Measurements from ENCODE around the gene CARM1.

DNA sequence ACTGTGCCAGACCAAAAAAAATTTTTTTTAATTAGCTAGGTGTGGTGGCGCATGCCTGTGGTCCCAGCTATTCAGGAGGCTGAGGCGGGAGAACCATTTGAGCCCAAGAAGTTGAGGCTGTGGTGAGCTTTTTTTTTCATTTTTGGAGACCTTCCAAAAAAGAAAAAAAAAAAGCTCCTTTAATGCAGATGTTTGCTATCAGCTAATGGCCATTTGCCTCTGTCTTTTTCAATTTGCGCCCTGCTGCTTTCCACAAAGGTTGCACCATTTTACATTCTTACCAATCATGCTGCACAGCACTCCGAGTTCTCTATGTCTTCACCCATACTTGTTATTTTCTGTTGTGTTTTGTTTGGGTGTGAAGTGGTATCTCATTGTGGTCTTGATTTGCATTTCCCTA, 73.9 kb downstream of the CARM1 start:
- TF ChIP-seq JUND (CRISPR knock-in tag; IDR thresholded peaks at IDR 0.05) (no peak), IRF2 (CRISPR knock-in tag; IDR thresholded peaks at IDR 0.05) (no peak), HNRNPH1 (optimal IDR thresholded peaks at IDR 0.05; ENCODE audit: low read depth, low read length) (no peak), SCMH1 (CRISPR knock-in tag; IDR thresholded peaks at IDR 0.05; ENCODE audit: borderline replicate concordance) (no peak), MAFF (IDR thresholded peaks at IDR 0.05; ENCODE audit: low read depth, low read length) (no peak)
- TF ChIP-seq, protein P1, sequence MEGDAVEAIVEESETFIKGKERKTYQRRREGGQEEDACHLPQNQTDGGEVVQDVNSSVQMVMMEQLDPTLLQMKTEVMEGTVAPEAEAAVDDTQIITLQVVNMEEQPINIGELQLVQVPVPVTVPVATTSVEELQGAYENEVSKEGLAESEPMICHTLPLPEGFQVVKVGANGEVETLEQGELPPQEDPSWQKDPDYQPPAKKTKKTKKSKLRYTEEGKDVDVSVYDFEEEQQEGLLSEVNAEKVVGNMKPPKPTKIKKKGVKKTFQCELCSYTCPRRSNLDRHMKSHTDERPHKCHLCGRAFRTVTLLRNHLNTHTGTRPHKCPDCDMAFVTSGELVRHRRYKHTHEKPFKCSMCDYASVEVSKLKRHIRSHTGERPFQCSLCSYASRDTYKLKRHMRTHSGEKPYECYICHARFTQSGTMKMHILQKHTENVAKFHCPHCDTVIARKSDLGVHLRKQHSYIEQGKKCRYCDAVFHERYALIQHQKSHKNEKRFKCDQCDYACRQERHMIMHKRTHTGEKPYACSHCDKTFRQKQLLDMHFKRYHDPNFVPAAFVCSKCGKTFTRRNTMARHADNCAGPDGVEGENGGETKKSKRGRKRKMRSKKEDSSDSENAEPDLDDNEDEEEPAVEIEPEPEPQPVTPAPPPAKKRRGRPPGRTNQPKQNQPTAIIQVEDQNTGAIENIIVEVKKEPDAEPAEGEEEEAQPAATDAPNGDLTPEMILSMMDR (CRISPR knock-in tag; IDR thresholded peaks at IDR 0.05): no peak
